ENCODE data around the gene ZKSCAN3. TPM values are rescaled to one million over a fixed set of nuclear protein-coding genes. Genes with fewer than 3 reads are reported as not detected.

ZKSCAN3 gene
- total RNA-seq, 1 experiment from 2014 or later = 11.2 TPM

GRCh38 chr6:28383235-28384142 lies 33.7 kb downstream of the ZKSCAN3 start (continued):
- TF ChIP-seq, protein P1, sequence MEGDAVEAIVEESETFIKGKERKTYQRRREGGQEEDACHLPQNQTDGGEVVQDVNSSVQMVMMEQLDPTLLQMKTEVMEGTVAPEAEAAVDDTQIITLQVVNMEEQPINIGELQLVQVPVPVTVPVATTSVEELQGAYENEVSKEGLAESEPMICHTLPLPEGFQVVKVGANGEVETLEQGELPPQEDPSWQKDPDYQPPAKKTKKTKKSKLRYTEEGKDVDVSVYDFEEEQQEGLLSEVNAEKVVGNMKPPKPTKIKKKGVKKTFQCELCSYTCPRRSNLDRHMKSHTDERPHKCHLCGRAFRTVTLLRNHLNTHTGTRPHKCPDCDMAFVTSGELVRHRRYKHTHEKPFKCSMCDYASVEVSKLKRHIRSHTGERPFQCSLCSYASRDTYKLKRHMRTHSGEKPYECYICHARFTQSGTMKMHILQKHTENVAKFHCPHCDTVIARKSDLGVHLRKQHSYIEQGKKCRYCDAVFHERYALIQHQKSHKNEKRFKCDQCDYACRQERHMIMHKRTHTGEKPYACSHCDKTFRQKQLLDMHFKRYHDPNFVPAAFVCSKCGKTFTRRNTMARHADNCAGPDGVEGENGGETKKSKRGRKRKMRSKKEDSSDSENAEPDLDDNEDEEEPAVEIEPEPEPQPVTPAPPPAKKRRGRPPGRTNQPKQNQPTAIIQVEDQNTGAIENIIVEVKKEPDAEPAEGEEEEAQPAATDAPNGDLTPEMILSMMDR (IDR thresholded peaks at IDR 0.05 in 2 of 3, conservative IDR thresholded peaks at IDR 0.05 in 1 of 3; ENCODE audit: borderline replicate concordance in 1 of 3, insufficient read depth in 1 of 3, low read depth in 2 of 3, low read length in 2 of 3) = peak; percentile 41 to 69 (median 69); a peak in 5 of 6 replicates
- TF ChIP-seq ELF1 (IDR thresholded peaks at IDR 0.05; ENCODE audit: borderline replicate concordance, low read depth) = no peak
- TF ChIP-seq CEBPB (IDR thresholded peaks at IDR 0.05; ENCODE audit: low read depth) = no peak

DNA sequence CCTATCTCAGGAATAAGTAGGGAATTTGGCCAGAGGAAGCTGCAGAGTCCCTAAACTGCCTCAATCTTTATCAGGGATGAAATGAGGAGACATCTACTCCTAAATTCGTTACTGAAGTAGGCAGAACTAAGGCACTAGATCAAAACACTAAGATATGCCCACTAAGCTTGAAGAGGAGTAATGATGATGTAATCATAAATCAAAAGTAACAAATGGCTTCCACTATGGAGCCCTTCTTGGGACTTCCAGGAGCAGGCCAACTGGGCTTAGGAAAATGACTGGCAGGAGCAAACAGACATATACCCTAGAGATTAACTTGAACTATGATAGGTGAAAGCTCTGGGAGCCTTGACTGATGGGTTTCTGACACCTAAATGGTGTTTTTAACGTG lies 34.4 kb downstream of the ZKSCAN3 start:
- Histone ChIP-seq H3K4me1 (ENCODE audit: control insufficient read depth in 1 of 2, insufficient read depth in 2 of 2, low read length in 2 of 2) (peaks cover 7 to 17% of the 10 kb centered on the region in 2 experiments; a peak in 3 of 4 replicates), H3K4me2 (ENCODE audit: low read length) (peak overlapping the region; percentile 82), H3K4me3 (replicated peaks in 1 of 2; ENCODE audit: low read depth in 1 of 2, low read length in 2 of 2) (peak overlapping the region in 1 of 2 experiments; percentile 55; a peak in 1 of 4 replicates), H3K79me2 (ENCODE audit: insufficient read depth, low read length) (no peaks in the 10 kb centered on the region), H3K27ac (ENCODE audit: low read depth, low read length) (peak overlapping the region; percentile 73), H3K9me2 (ENCODE audit: insufficient read depth) (no peaks in the 10 kb centered on the region), H3K36me3 (ENCODE audit: control insufficient read depth in 1 of 2, insufficient read depth in 2 of 2, low read length in 2 of 2) (no peaks in the 10 kb centered on the region), H3K9me3 (ENCODE audit: control insufficient read depth in 1 of 2, insufficient read depth in 1 of 2, low read depth in 1 of 2, low read length in 2 of 2) (no peaks in the 10 kb centered on the region; a peak in 1 of 4 replicates), H2AFZ (ENCODE audit: low read depth, low read length, poor library complexity, severe bottlenecking) (peak overlapping the region; percentile 55), H4K20me1 (ENCODE audit: insufficient read depth) (no peaks in the 10 kb centered on the region), H3K27me3 (ENCODE audit: insufficient read depth, low read length) (no peaks in the 10 kb centered on the region), H3K9ac (ENCODE audit: low read length) (no peak overlapping the region)
- ChIA-PET RAD21 (ENCODE audit: low non-redundant PET in 1 of 2, low total read pairs in 2 of 2, uncharacterized antibody in 2 of 2, unreplicated experiment in 2 of 2) (interaction anchor here in 1 of 2 experiments (1.1 kb wide), 1 partner anchor 243 kb away, joined by 3 read pairs; the partner anchor contains the start of gene ZKSCAN8), CTCF (interaction anchor here (0.6 to 2.6 kb wide), 11 partner anchors 9 to 489 kb away, joined by 3 to 20 read pairs (median 3); partner anchors contain the start of genes ZSCAN16, ZSCAN26 and ZSCAN31), POLR2A (interaction anchor here (0.9 to 1.6 kb wide), 5 partner anchors 13 to 630 kb away, joined by 3 to 14 read pairs (median 4); partner anchors contain the start of gene ZKSCAN8)
- TF ChIP-seq ELF1 (IDR thresholded peaks at IDR 0.05; ENCODE audit: borderline replicate concordance, low read depth) (no peak), SIN3A (IDR thresholded peaks at IDR 0.05; ENCODE audit: low read depth) (no peak), TCF7L2 (IDR thresholded peaks at IDR 0.05; ENCODE audit: borderline replicate concordance, extremely low read depth, insufficient read depth, insufficient read length) (no peak), ZNF274 (IDR thresholded peaks at IDR 0.05; ENCODE audit: low read depth, low read length) (no peak), EZH2phosphoT487 (IDR thresholded peaks at IDR 0.05; ENCODE audit: borderline replicate concordance) (no peak), EZH2 (IDR thresholded peaks at IDR 0.05) (no peak), JUND (IDR thresholded peaks at IDR 0.05) (no peak), YY1 (IDR thresholded peaks at IDR 0.05; ENCODE audit: extremely low read depth, insufficient replicate concordance, low read depth, low read length) (no peak), POLR2A (IDR thresholded peaks at IDR 0.05; ENCODE audit: borderline replicate concordance, extremely low read depth, insufficient read depth, insufficient read length) (no peak), POLR2AphosphoS5 (IDR thresholded peaks at IDR 0.05; ENCODE audit: low read depth, low read length) (no peak)
- TF ChIP-seq, protein P2, sequence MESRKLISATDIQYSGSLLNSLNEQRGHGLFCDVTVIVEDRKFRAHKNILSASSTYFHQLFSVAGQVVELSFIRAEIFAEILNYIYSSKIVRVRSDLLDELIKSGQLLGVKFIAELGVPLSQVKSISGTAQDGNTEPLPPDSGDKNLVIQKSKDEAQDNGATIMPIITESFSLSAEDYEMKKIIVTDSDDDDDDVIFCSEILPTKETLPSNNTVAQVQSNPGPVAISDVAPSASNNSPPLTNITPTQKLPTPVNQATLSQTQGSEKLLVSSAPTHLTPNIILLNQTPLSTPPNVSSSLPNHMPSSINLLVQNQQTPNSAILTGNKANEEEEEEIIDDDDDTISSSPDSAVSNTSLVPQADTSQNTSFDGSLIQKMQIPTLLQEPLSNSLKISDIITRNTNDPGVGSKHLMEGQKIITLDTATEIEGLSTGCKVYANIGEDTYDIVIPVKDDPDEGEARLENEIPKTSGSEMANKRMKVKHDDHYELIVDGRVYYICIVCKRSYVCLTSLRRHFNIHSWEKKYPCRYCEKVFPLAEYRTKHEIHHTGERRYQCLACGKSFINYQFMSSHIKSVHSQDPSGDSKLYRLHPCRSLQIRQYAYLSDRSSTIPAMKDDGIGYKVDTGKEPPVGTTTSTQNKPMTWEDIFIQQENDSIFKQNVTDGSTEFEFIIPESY (IDR thresholded peaks at IDR 0.05; ENCODE audit: extremely low read depth, insufficient replicate concordance, low read length) = no peak
- ATAC-seq (no peak), DNase-seq (ENCODE audit: low read depth, low spot score) (no peak)
- BruUV-seq (replicated peaks) = no TSS peak
- intact Hi-C loops (cut with micrococcal nuclease) = no loop called here

All from HCT116 (cell line).